Hepatocyte (in vitro differentiated cells): ENCODE results near the gene STRN. TPM values are rescaled to one million over a fixed set of nuclear protein-coding genes. Genes with fewer than 3 reads are reported as not detected.
A peak's percentile ranks its signal among the peaks of the same experiment; 100 is the strongest.
"Not testable (repeated sequence)": the region's sequence is repeated elsewhere in the genome, so short reads cannot be mapped to it uniquely, and the experiment has no call there.

ENCODE experiments used
- DNase-seq: peaks from one replicate; pipeline ENCODE4 v3.0.0-alpha.2; 2016; ENCODE audit warnings: low spot score
- H2AFZ ChIP-seq: fragments of 200-600 bp; sonication (generic); 2 replicates; pipeline ENCODE4 v1.6.0; 2016; ENCODE audit warnings: antibody characterized with exemption, mild to moderate bottlenecking
- H3K27ac ChIP-seq: fragments of 200-600 bp; sonication (generic); 2 replicates; pipeline ENCODE4 v1.5.1; 2016; ENCODE audit warnings: mild to moderate bottlenecking
- H3K27me3 ChIP-seq: fragments of 200-600 bp; sonication (generic); 2 replicates; pipeline ENCODE4 v1.6.1; 2016
- H3K36me3 ChIP-seq: fragments of 200-600 bp; sonication (generic); replicated peaks from 2 replicates; pipeline ENCODE4 v1.5.1; 2016; ENCODE audit warnings: low read depth; ENCODE audit not compliant: insufficient read depth
- H3K4me1 ChIP-seq: fragments of 200-600 bp; sonication (generic); 2 replicates; pipeline ENCODE4 v1.5.1; 2016; ENCODE audit warnings: mild to moderate bottlenecking, moderate library complexity; ENCODE audit not compliant: insufficient read depth
- H3K4me2 ChIP-seq: fragments of 200-600 bp; sonication (generic); 2 replicates; pipeline ENCODE4 v1.6.0; 2016
- H3K4me3 ChIP-seq: fragments of 200-600 bp; sonication (generic); 2 replicates; pipeline ENCODE4 v1.5.1; 2016; ENCODE audit warnings: mild to moderate bottlenecking
- H3K79me2 ChIP-seq: fragments of 200-600 bp; sonication (generic); 2 replicates; pipeline ENCODE4 v1.6.0; 2017; ENCODE audit warnings: mild to moderate bottlenecking
- H3K9me2 ChIP-seq: fragments of 200-600 bp; sonication (generic); replicated peaks from 2 replicates; pipeline ENCODE4 v1.6.0; 2017; ENCODE audit warnings: mild to moderate bottlenecking; ENCODE audit not compliant: insufficient read depth
- H3K9me3 ChIP-seq: fragments of 200-600 bp; sonication (generic); 2 replicates; pipeline ENCODE4 v1.5.1; 2016; ENCODE audit warnings: low read depth, mild to moderate bottlenecking
- H4K20me1 ChIP-seq: fragments of 200-600 bp; sonication (generic); 2 replicates; pipeline ENCODE4 v1.6.0; 2016; ENCODE audit warnings: mild to moderate bottlenecking; ENCODE audit not compliant: insufficient read depth, poor library complexity, severe bottlenecking
- CTCF ChIP-seq: fragments of 200-600 bp; sonication (generic); IDR thresholded peaks from 2 replicates; pipeline ENCODE4 v1.5.1; 2016; ENCODE audit warnings: antibody characterized with exemption, mild to moderate bottlenecking; ENCODE audit not compliant: poor library complexity
- EZH2 ChIP-seq: fragments of 200-600 bp; sonication (generic); IDR thresholded peaks from 2 replicates; pipeline ENCODE4 v1.6.1; 2016; ENCODE audit warnings: antibody characterized with exemption, mild to moderate bottlenecking, borderline replicate concordance
- EZH2phosphoT487 ChIP-seq: fragments of 200-600 bp; sonication (generic); IDR thresholded peaks from one replicate; pipeline ENCODE4 v1.6.1; 2018; ENCODE audit warnings: antibody characterized with exemption, mild to moderate bottlenecking, low read depth, moderate library complexity; ENCODE audit not compliant: unreplicated experiment, severe bottlenecking
- WGBS: methylation state at CpG from one replicate; pipeline ENCODE4 v1.1.6; 2016; ENCODE audit warnings: low lambda C conversion rate; ENCODE audit errors: missing lambda C conversion rate; 5-methylcytosine and 5-hydroxymethylcytosine counted together
- polyA plus RNA-seq: library from polyadenylated mRNA; unstranded; fragments of >200 nt; fragmentation: Nextera tagmentation; extraction: Ambion mirVana; gene quantifications from 2 replicates; pipeline ENCODE4 v1.2.1, GENCODE V29; 2016
- total RNA-seq: library from RNA; depleted of rRNA; stranded (reverse); fragments of >200 nt; gene quantifications from 2 replicates; pipeline ENCODE4 v1.2.3, GENCODE V29; 2014

Gene STRN
- total and polyA plus RNA-seq, 2 experiments from 2014 or later = 4.4 to 13.9 TPM

DNA sequence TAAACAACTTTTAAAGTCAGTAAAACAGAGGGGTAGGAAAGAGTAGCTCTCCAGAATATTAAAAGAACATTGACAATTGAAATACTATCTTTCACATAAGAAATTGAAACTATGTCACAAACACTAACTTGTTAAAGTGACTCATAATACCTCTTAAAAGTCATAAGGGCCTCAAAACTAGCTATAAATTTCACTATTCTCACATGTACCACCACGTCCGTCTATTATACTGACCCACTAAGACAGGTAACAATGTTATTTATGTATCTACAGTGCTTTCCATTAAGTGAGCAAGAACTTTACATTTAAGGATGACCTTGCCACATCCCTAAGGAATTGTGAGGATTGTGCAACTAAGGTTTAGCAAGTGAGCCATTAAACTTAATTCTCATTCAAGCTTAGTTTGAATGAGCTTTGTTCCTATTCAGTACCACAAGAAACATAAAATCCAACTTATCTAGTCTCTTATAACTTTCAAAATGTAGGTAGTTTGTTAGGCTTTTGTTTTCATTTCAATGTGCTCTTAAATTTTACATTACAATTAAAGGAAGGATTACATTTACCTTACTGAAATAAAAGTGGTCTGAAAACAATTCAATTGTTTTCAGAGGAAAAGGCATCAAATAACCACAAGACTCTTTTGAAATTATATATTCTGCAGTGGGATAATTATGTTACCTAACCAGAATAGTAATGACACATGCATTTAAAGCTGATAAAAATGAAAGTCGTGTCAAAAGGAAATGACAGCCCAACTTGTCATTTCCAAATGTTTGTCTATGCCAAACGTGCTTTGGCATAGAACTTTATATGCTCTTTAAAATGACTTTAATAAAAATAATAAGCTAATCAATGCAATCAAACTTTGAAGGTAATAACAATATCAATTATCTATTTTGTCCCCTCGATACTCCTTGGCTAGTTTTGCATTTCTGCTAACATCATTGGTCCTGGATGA lies 39.9 kb downstream of the STRN start:
- not testable (repeated sequence) for H3K4me3 ChIP-seq, DNase-seq, H3K9me3 ChIP-seq, H4K20me1 ChIP-seq, H3K4me1 ChIP-seq, H3K9me2 ChIP-seq, H3K4me2 ChIP-seq, H3K27ac ChIP-seq, H3K36me3 ChIP-seq, H2AFZ ChIP-seq, H3K27me3 ChIP-seq
- peaks cover 30% of the 10 kb centered on the region for H3K79me2 ChIP-seq
- 73% methylated on average over 5 of the region's 5 CpGs for WGBS

DNA sequence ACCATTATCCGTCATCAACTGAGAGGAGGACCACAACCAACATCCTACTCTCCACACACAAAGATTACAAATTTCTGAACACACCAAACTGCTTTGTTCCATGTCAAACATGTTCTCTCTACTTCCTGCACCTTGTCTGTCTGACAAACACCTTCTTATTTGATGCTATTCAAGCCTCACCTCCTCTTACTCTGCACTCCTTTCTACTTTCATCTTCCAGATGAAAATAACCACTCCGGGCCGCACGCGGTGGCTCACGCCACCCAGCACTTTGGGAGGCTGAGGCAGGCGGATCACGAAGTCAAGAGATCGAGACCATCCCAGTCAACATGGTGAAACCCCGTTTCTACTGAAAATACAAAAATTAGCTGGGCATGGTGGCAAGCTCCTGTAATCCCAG lies 43.7 kb downstream of the STRN start:
- not testable (repeated sequence) for H3K36me3 ChIP-seq, H3K27ac ChIP-seq, H2AFZ ChIP-seq, H3K4me2 ChIP-seq, H3K27me3 ChIP-seq, H3K4me3 ChIP-seq, H3K9me2 ChIP-seq, DNase-seq, H3K79me2 ChIP-seq, H4K20me1 ChIP-seq, H3K9me3 ChIP-seq, H3K4me1 ChIP-seq
- over 99% methylated on average over 10 of the region's 10 CpGs for WGBS

GRCh38 chr2:36921984-36922383 lies 44.4 kb downstream of the STRN start:
- H3K27me3 ChIP-seq = no peaks in the 10 kb centered on the region
- H3K9me3 ChIP-seq = no peaks in the 10 kb centered on the region
- no peaks in the 10 kb centered on the region for H3K9me2 ChIP-seq
- no peaks in the 10 kb centered on the region for H4K20me1 ChIP-seq
- H2AFZ ChIP-seq = no peak overlapping the region
- H3K4me2 ChIP-seq = no peak overlapping the region
- H3K79me2 ChIP-seq = peaks cover 9% of the 10 kb centered on the region
- peaks cover 7% of the 10 kb centered on the region for H3K4me1 ChIP-seq
- no peak overlapping the region for H3K4me3 ChIP-seq
- no peak for DNase-seq
- TF ChIP-seq CTCF = no peak
- TF ChIP-seq EZH2phosphoT487 = no peak
- TF ChIP-seq EZH2 = no peak
- WGBS = 88% methylated on average over 3 of the region's 3 CpGs
- H3K27ac ChIP-seq = no peak overlapping the region
- H3K36me3 ChIP-seq = no peaks in the 10 kb centered on the region

DNA sequence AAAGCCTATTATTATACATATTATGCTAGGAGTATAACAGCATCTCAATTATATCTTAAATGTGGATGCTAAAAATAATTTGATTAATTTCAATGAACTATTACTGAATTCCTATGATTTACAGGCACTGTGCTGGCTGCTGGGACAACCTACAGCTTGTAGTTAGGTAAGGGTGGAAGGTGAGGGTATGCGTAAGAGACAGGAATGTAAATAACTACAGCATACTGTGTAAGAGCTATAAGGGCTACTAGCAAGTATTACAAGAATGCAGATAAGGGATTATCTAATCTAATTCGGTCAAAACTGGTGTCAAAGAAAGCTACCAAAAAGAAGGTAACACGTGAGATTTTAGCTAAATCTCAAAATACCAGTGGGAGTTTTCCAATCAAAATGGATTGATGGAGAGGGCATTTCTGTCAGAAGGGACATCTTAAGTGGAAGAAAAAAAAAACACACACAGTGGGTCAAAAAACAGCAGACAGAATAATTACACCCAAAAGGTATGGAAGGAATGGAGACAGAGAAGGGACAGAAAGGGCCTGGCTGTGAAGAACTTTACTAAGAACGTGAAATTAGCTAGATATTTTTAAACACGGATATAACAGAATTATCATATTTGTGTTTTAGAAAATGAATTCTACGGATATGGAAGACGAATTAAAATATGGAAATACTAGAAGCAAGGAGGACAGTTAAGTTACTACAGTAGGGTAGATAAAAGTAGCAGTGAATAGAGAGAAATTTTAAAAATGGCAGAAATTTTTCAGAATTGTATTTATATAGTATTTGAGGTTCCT lies 47.1 kb downstream of the STRN start:
- no peaks in the 10 kb centered on the region for H3K9me3 ChIP-seq
- H3K79me2 ChIP-seq = peaks cover 8% of the 10 kb centered on the region
- no peak for TF ChIP-seq EZH2phosphoT487
- no peak for TF ChIP-seq CTCF
- no peak for TF ChIP-seq EZH2
- H2AFZ ChIP-seq = no peak overlapping the region
- no peaks in the 10 kb centered on the region for H3K27me3 ChIP-seq
- H3K9me2 ChIP-seq = no peaks in the 10 kb centered on the region
- no peaks in the 10 kb centered on the region for H3K36me3 ChIP-seq
- no peaks in the 10 kb centered on the region for H3K4me1 ChIP-seq
- WGBS = 64% methylated on average over 7 of the region's 7 CpGs
- DNase-seq = peak; percentile 8
- H3K27ac ChIP-seq = peak overlapping the region; percentile 5
- H4K20me1 ChIP-seq = no peaks in the 10 kb centered on the region
- H3K4me3 ChIP-seq = no peak overlapping the region
- no peak overlapping the region for H3K4me2 ChIP-seq
